Natural killer cell (primary cell): ENCODE results near the gene SASH1. TPM values are rescaled to one million over a fixed set of nuclear protein-coding genes. Genes with fewer than 3 reads are reported as not detected.

Source experiments
- ATAC-seq, 3 donors: fragments of 150-1000 bp in 2 of 3; fragments of 200-7000 bp in 1 of 3; cut with Tn5 transposase; 1 replicate in 1 of 3; 2 replicates in 2 of 3; pipeline ENCODE4 v1.10.0; 2021; ENCODE audit warnings: mild to moderate bottlenecking in 2 of 3, moderate library complexity in 2 of 3
- DNase-seq, 2 donors: peaks; one replicate each; pipeline versions ENCODE4 v3.0.0 to v3.0.0-alpha.2; 2013 to 2021; ENCODE audit warnings: mixed read lengths in 1 of 2
- H3K27ac ChIP-seq: one replicate; pipeline ENCODE4 v1.5.1; 2013; ENCODE audit warnings: mild to moderate bottlenecking, low read length
- H3K27me3 ChIP-seq: one replicate; pipeline ENCODE4 v1.6.1; 2013; ENCODE audit warnings: low read length; ENCODE audit not compliant: control insufficient read depth, insufficient read depth
- H3K36me3 ChIP-seq: one replicate; pipeline ENCODE4 v1.6.1; 2013; ENCODE audit warnings: low read length; ENCODE audit not compliant: control insufficient read depth, insufficient read depth
- H3K4me1 ChIP-seq: one replicate; pipeline ENCODE4 v1.6.1; 2013; ENCODE audit warnings: low read length; ENCODE audit not compliant: control insufficient read depth, insufficient read depth
- H3K4me3 ChIP-seq: one replicate; pipeline ENCODE4 v1.5.1; 2013; ENCODE audit warnings: low read length
- H3K9me3 ChIP-seq: one replicate; pipeline ENCODE4 v1.6.1; 2013; ENCODE audit warnings: low read length; ENCODE audit not compliant: control insufficient read depth, insufficient read depth
- H3K27ac Mint-ChIP-seq, 2 donors: one replicate each; pipeline ENCODE4 v1.8.0; 2022; ENCODE audit warnings: mild to moderate bottlenecking in 2 of 2, mixed read lengths in 2 of 2, moderate library complexity in 1 of 2
- H3K27me3 Mint-ChIP-seq, 2 donors: one replicate each; pipeline ENCODE4 v1.8.0; 2022; ENCODE audit warnings: low read depth in 2 of 2, mixed read lengths in 2 of 2
- H3K36me3 Mint-ChIP-seq: one replicate; pipeline ENCODE4 v1.8.0; 2022; ENCODE audit warnings: mixed read lengths
- H3K4me1 Mint-ChIP-seq, 2 donors: one replicate each; pipeline ENCODE4 v1.8.0; 2022; ENCODE audit warnings: mixed read lengths in 2 of 2
- H3K4me3 Mint-ChIP-seq: one replicate; pipeline ENCODE4 v1.8.0; 2022; ENCODE audit warnings: mild to moderate bottlenecking, moderate library complexity, mixed read lengths
- H3K9me3 Mint-ChIP-seq, 2 donors: one replicate each; pipeline ENCODE4 v1.8.0; 2022; ENCODE audit warnings: mixed read lengths in 2 of 2
- CTCF ChIP-seq: fragments of 200-600 bp; IDR thresholded peaks from one replicate; pipeline ENCODE4 v1.8.0; 2022; ENCODE audit warnings: antibody characterized with exemption
- WGBS: methylation state at CpG from one replicate; pipeline ENCODE4 v1.1.7; 2013; ENCODE audit warnings: missing lambda C conversion rate; ENCODE audit not compliant: insufficient coverage; 5-methylcytosine and 5-hydroxymethylcytosine counted together
- intact Hi-C: fragments of 100-400 bp; cut with micrococcal nuclease; formaldehyde crosslinking; loops from one replicate; pipeline ENCODE4 v1.14.2; 2022
- total RNA-seq, 4 donors: library from RNA; stranded (reverse); fragments of 120-200 nt in 1 of 4; gene quantifications; one replicate each; pipeline versions ENCODE4 v1.2.3 to v1.2.4, GENCODE V29; 2013 to 2022

SASH1 gene
- total RNA-seq, 3 donors from 2014 or later (not counting 1 experiment from before 2014, with no cell fraction given): 0.63 to 6.2 (median 2.7) TPM

GRCh38 chr6:148545901-148546300 is 203.3 kb downstream of the SASH1 start:
- 96% methylated on average over 13 of the region's 14 CpGs for WGBS
- Histone ChIP-seq H3K9me3 (no peaks in the 10 kb centered on the region), H3K27me3 (peaks cover 2% of the 10 kb centered on the region), H3K4me1 (no peaks in the 10 kb centered on the region), H3K36me3 (no peaks in the 10 kb centered on the region), H3K27ac (no peak overlapping the region), H3K4me3 (no peak overlapping the region)
- DNase-seq: no peak
- Mint-ChIP-seq H3K27me3 (peaks cover under 1 to 7% of the 10 kb centered on the region in 2 donors), H3K4me1 (no peaks in the 10 kb centered on the region), H3K27ac (no peak overlapping the region), H3K9me3 (no peaks in the 10 kb centered on the region), H3K4me3 (no peak overlapping the region), H3K36me3 (no peaks in the 10 kb centered on the region)
- intact Hi-C loops: no loop called here
- no peak for TF ChIP-seq CTCF
- ATAC-seq: no peak

- Histone ChIP-seq H3K27ac (no peak overlapping the region), H3K27me3 (peaks cover 4% of the 10 kb centered on the region), H3K36me3 (no peaks in the 10 kb centered on the region), H3K4me3 (no peak overlapping the region), H3K9me3 (no peaks in the 10 kb centered on the region), H3K4me1 (no peaks in the 10 kb centered on the region)
- intact Hi-C loops: no loop called here
- DNase-seq (no peak), ATAC-seq (no peak)
- H3K4me1 Mint-ChIP-seq: no peaks in the 10 kb centered on the region
- peaks cover 8 to 9% of the 10 kb centered on the region in 2 donors for H3K27me3 Mint-ChIP-seq
- WGBS: 68% methylated on average over 7 of the region's 7 CpGs
- H3K9me3 Mint-ChIP-seq: no peaks in the 10 kb centered on the region
- no peak overlapping the region for H3K4me3 Mint-ChIP-seq
- H3K36me3 Mint-ChIP-seq: no peaks in the 10 kb centered on the region
- no peak for TF ChIP-seq CTCF
- H3K27ac Mint-ChIP-seq: no peak overlapping the region
These were observed 204.5 kb downstream of the SASH1 start for GRCh38 chr6:148547110-148547509.

GRCh38 chr6:148548065-148548748 is 205.6 kb downstream of the SASH1 start:
- no peaks in the 10 kb centered on the region for H3K4me1 ChIP-seq
- no peak overlapping the region for H3K4me3 ChIP-seq
- H3K27me3 ChIP-seq: peaks cover 8% of the 10 kb centered on the region
- H3K36me3 ChIP-seq: no peaks in the 10 kb centered on the region
- Mint-ChIP-seq H3K4me3 (no peak overlapping the region), H3K4me1 (no peaks in the 10 kb centered on the region), H3K27ac (no peak overlapping the region), H3K9me3 (no peaks in the 10 kb centered on the region), H3K27me3 (peaks cover 13 to 19% of the 10 kb centered on the region in 2 donors), H3K36me3 (no peaks in the 10 kb centered on the region)
- no peak overlapping the region for H3K27ac ChIP-seq
- WGBS: 92% methylated on average over 22 of the region's 22 CpGs
- DNase-seq (no peak), ATAC-seq (no peak)
- intact Hi-C loops: no loop called here
- no peaks in the 10 kb centered on the region for H3K9me3 ChIP-seq
- no peak for TF ChIP-seq CTCF

GRCh38 chr6:148548749-148549140 is 206.1 kb downstream of the SASH1 start:
- ATAC-seq: no peak
- intact Hi-C loops: no loop called here
- H3K9me3 Mint-ChIP-seq: no peaks in the 10 kb centered on the region
- 87% methylated on average over 4 of the region's 4 CpGs for WGBS
- no peak overlapping the region for H3K27ac ChIP-seq
- H3K27ac Mint-ChIP-seq: no peak overlapping the region
- no peak overlapping the region for H3K4me3 ChIP-seq
- peaks cover 12% of the 10 kb centered on the region for H3K27me3 ChIP-seq
- H3K4me1 Mint-ChIP-seq: no peaks in the 10 kb centered on the region
- no peak for DNase-seq
- TF ChIP-seq CTCF: no peak
- no peaks in the 10 kb centered on the region for H3K36me3 Mint-ChIP-seq
- no peaks in the 10 kb centered on the region for H3K4me1 ChIP-seq
- no peaks in the 10 kb centered on the region for H3K9me3 ChIP-seq
- no peak overlapping the region for H3K4me3 Mint-ChIP-seq
- H3K36me3 ChIP-seq: no peaks in the 10 kb centered on the region
- peaks cover 18 to 25% of the 10 kb centered on the region in 2 donors for H3K27me3 Mint-ChIP-seq
